Thoracic aorta (tissue), 2 donors: Measurements from ENCODE around the gene PYGO2. TPM values are rescaled to one million over a fixed set of nuclear protein-coding genes. Genes with fewer than 3 reads are reported as not detected.

Experiments
- ATAC-seq: fragments of 150-250 bp; one replicate; pipeline ENCODE4 v1.8.0; 2017; ENCODE audit warnings: low read depth; ENCODE audit not compliant: insufficient number of reproducible peaks, low FRiP score
- DNase-seq: peaks from one replicate; pipeline ENCODE4 v3.0.0-alpha.2; 2020; ENCODE audit warnings: low spot score
- H3K27ac ChIP-seq, 2 donors: fragments of 200-600 bp; sonication (generic); 1 replicate in 1 of 2; 2 replicates in 1 of 2; pipeline ENCODE4 v1.5.1; 2016; ENCODE audit warnings: mild to moderate bottlenecking in 2 of 2, moderate library complexity in 2 of 2
- H3K27me3 ChIP-seq: fragments of 200-600 bp; sonication (generic); replicated peaks from 2 replicates; pipeline ENCODE4 v1.6.0; 2016; ENCODE audit warnings: mild to moderate bottlenecking; ENCODE audit not compliant: insufficient read depth
- H3K36me3 ChIP-seq: fragments of 200-600 bp; sonication (generic); one replicate; pipeline ENCODE4 v1.5.1; 2016
- H3K4me1 ChIP-seq, 2 donors: fragments of 200-600 bp; sonication (generic); 1 replicate in 1 of 2; 2 replicates in 1 of 2; pipeline versions ENCODE4 v1.5.1 to v1.6.0; 2016; ENCODE audit warnings: low read depth in 2 of 2, mild to moderate bottlenecking in 1 of 2; ENCODE audit not compliant: control insufficient read depth in 1 of 2
- H3K4me3 ChIP-seq: fragments of 200-600 bp; sonication (generic); 2 replicates; pipeline ENCODE4 v1.5.1; 2016; ENCODE audit warnings: mild to moderate bottlenecking
- H3K9me3 ChIP-seq: fragments of 200-600 bp; sonication (generic); 2 replicates; pipeline ENCODE4 v1.5.1; 2016
- CTCF ChIP-seq: fragments of 200-600 bp; sonication (generic); IDR thresholded peaks from one replicate; pipeline ENCODE4 v1.5.1; 2019; ENCODE audit warnings: antibody characterized with exemption
- total RNA-seq, 2 donors: library from RNA; depleted of rRNA; stranded (reverse); fragments of >200 nt; gene quantifications; one replicate each; pipeline versions ENCODE4 v1.1.0 to v1.2.3, GENCODE V29; 2016

Gene PYGO2
- total RNA-seq, 2 donors from 2014 or later: 17.8 to 21.4 TPM

- DNase-seq (no peak), ATAC-seq (no peak)
- Histone ChIP-seq H3K27me3 (no peaks in the 10 kb centered on the region), H3K27ac (no peak overlapping the region), H3K36me3 (peaks cover 36% of the 10 kb centered on the region), H3K4me1 (peaks cover 18 to 30% of the 10 kb centered on the region in 2 donors), H3K9me3 (no peaks in the 10 kb centered on the region), H3K4me3 (no peak overlapping the region)
- no peak for TF ChIP-seq CTCF
Observed at GRCh38 chr1:154964359-154964758, 2.8 kb upstream of the PYGO2 start.

- no peaks in the 10 kb centered on the region for H3K9me3 ChIP-seq
- DNase-seq (no peak), ATAC-seq (no peak)
- H3K4me3 ChIP-seq: no peak overlapping the region
- no peaks in the 10 kb centered on the region for H3K27me3 ChIP-seq
- no peak overlapping the region for H3K27ac ChIP-seq
- no peak for TF ChIP-seq CTCF
- H3K4me1 ChIP-seq: peaks cover 13 to 22% of the 10 kb centered on the region in 2 donors
- peaks cover 41% of the 10 kb centered on the region for H3K36me3 ChIP-seq
Observed at GRCh38 chr1:154963643-154964042, 2.1 kb upstream of the PYGO2 start.

GRCh38 chr1:154962795-154963330 lies 1.3 kb upstream of the PYGO2 start:
- no peaks in the 10 kb centered on the region for H3K9me3 ChIP-seq
- DNase-seq (no peak), ATAC-seq (no peak)
- no peaks in the 10 kb centered on the region for H3K27me3 ChIP-seq
- H3K36me3 ChIP-seq: peaks cover 44% of the 10 kb centered on the region
- no peak for TF ChIP-seq CTCF
- H3K27ac ChIP-seq: peak overlapping the region in 1 of 2 donors; percentile 97
- H3K4me3 ChIP-seq: peak overlapping the region; percentile 91
- H3K4me1 ChIP-seq: peaks cover 12 to 21% of the 10 kb centered on the region in 2 donors

GRCh38 chr1:154962156-154962749 lies 671 bp upstream of the PYGO2 start:
- no peak for TF ChIP-seq CTCF
- Histone ChIP-seq H3K4me3 (peak overlapping the region; percentile 91), H3K4me1 (peaks cover 13 to 24% of the 10 kb centered on the region in 2 donors), H3K36me3 (peaks cover 40% of the 10 kb centered on the region), H3K27ac (peak overlapping the region; percentile 96 to 97), H3K9me3 (no peaks in the 10 kb centered on the region), H3K27me3 (no peaks in the 10 kb centered on the region)
- ATAC-seq: no peak
- no peak for DNase-seq

GRCh38 chr1:154960446-154961136 lies 991 bp downstream of the PYGO2 start:
- no peaks in the 10 kb centered on the region for H3K9me3 ChIP-seq
- TF ChIP-seq CTCF: no peak
- no peaks in the 10 kb centered on the region for H3K27me3 ChIP-seq
- H3K4me1 ChIP-seq: peaks cover 21 to 34% of the 10 kb centered on the region in 2 donors
- peak overlapping the region; percentile 96 to 97 for H3K27ac ChIP-seq
- DNase-seq (no peak), ATAC-seq (no peak)
- H3K36me3 ChIP-seq: peaks cover 24% of the 10 kb centered on the region
- peak overlapping the region; percentile 91 for H3K4me3 ChIP-seq
